HG03045 (cell line): Measurements from ENCODE around the gene FGD6.
"Not testable (repeated sequence)": the region's sequence is repeated elsewhere in the genome, so short reads cannot be mapped to it uniquely, and the experiment has no call there.

Source experiments
- ATAC-seq: cut with Tn5 transposase; IDR thresholded peaks from one replicate; pipeline ENCODE4 v1.9.1; 2021; ENCODE audit warnings: mild to moderate bottlenecking, moderate library complexity; ENCODE audit not compliant: unreplicated experiment

Gene FGD6

DNA sequence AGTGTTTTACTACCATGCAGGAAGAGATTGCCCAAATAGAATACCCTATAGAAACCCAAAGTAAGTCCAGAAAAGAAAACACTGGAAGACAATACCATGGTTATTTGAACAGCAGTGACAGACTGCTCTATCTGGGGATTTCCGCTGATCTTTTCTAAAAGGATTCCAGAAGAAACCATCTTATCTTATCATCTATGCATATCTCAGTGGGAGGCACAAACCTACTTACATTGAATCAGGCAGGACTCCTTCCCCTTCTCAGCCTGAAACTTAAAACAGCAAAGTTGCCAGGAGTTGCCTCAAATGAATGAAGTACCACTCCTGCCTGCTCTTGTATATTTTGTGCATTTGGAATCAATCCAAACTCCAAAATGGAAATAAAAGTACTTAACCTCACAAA lies 87.2 kb downstream of the FGD6 start:
- no peak for ATAC-seq

DNA sequence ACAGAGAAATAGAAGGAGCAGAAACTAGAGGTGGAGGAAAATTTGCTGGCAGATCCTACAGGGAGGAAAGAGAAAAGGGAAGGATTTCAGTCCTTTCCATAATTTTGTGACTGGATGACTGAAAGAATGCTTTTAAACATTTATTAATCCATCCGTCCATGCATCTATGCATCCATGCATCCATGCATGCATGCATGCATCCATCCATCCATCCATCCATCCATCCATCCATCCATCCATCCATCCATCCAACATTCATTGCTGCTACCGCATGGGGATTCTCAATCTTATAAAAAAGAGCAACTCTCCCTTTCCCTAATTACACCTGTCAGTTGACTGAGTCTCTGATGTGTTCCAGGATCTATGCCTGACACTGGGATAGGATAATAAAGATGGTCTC lies 88.2 kb downstream of the FGD6 start:
- ATAC-seq = no peak

DNA sequence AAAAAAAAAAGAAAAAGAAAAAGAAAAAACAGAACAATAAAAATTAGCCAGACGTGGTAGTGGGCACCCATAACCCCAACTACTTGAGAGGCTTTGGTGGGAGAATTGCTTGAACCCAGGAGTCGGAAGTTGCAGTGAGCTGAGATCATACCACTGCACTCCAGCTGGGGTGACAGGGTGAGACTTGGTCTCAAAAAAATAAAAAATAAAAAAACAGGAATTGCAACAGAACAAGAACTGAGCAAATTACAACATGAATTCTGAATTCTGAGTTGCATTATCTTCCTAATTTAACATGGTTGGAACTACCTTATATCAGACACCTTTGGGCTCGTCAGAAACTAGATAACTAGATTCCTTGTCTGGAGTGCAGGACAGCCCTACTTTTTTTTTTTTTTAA lies 90.5 kb downstream of the FGD6 start:
- ATAC-seq = no peak

DNA sequence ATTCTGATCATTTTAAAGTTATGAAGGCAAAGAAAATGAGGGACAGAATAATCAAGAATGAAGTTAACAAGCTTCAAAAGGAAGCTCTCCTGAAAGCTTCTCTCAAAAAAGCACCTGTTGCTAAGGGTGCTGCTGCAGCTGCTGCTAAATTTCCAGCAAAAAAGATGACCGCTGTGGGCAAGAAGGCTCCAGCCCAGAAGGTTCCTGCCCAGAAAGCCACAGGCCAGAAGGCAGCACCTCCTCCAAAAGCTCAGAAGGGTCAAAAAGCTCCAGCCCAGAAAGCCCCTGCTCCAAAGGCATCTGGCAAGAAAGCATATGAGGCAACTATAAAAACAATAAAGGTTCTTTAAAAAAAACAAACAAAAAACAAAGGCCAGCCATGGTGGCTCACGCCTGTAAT lies 91.2 kb downstream of the FGD6 start:
- ATAC-seq = no peak

DNA sequence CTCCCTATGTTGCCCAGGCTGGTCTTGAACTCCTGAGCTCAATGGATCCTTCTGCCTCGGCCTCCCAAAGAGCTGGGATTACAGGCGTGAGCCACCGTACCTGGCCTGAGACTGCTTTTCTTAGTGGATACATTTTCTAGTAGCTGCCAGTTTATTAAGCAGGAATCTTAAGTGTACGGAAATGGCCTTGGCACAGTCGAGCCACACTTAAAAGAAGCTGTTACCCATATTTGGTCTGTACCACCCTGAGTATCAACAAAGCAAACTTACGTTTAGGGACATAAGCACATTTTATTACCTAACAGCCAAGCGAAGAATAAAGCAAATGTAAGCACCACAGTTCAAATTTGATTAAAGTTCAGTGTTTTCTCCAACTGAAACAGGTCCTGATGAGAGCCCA lies 93.2 kb downstream of the FGD6 start:
- ATAC-seq = no peak

- no peak for ATAC-seq
Measured at GRCh38 chr12:95118788-95119179, 98.5 kb downstream of the FGD6 start.

DNA sequence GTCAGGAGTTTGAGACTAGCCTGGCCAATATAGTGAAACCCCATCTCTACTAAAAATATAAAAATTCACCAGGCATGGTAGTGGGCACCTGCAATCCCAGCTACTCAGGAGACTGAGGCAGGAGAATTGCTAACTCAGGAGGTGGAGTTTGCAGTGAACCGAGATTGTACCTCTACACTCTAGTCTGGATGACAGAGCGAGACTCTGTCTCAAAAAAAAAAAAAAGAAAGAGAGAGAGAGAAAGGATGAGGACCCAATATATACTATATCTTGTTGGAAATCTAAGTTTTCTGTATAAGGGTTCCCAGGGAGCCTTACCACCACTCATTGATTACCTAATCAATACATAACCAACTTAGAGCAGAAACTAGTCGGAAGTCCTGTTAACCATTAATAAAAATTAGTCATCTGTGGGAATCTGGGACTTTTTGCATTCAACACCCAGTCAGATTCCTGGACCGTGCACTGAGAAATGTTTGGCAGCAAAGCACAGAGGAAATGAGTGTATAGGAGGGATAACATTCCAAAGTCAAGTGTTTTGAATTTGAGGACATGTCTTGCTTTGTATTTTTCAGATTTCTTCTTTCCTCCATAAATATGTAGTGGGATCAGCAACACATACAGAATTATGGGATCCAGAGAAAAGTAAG lies 99.0 kb downstream of the FGD6 start:
- ATAC-seq = no peak

DNA sequence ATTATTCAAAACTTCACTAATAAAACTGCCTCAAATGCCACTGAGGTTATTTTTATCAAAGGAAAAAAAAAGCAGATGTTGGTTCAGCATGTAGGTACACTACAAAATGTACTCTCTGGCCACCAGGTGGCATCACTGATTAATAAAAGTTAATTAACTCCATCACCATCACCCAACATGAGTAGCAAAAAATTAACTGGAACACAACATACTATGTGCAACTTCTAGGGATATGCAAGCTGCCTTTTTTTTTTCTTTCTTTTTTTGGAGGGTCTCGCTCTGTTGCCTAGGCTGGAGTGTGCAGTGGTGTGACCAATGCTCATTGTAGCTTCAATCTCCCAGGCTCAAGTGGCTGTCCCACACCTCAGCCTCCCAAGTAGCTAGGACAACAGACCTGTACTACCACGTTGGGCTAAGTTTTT lies 100.1 kb downstream of the FGD6 start:
- no peak for ATAC-seq

DNA sequence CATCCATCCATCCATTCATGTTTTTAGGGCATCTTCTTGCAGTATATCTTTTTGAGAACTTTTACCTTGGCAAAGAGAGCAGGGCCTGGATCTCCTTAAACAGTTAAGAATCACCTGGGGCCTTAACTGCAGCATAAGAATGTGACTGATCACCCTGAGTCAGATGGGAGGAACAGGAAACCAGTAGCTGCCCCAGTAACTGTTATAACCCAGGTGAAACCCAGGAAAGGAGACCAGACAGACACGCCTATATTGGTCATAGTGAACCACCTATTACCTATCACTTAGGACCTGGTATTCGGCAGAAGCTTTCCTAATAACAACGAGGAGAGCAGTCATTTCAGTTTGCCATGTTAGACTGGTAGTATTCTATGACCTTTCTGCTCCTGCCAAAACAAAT lies 100.5 kb downstream of the FGD6 start:
- ATAC-seq = no peak

DNA sequence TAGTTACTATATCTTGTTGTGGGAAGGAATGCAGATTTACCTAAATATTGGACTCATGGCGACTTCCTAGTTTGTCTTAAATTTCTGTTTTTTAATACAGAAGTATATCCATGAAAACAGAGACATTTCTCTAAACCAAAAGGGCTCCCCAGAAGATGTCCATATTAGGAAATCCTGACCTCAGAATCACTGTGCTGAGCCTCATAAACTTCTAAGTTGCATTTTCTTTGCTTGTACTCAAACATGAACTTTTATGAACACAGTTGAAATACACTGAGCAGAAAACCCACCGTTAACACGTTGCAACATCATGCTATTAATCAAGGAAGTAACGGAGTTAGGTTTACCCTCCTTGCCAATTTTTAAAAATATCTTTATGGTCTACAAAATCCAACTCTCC lies 100.9 kb downstream of the FGD6 start:
- no peak for ATAC-seq

DNA sequence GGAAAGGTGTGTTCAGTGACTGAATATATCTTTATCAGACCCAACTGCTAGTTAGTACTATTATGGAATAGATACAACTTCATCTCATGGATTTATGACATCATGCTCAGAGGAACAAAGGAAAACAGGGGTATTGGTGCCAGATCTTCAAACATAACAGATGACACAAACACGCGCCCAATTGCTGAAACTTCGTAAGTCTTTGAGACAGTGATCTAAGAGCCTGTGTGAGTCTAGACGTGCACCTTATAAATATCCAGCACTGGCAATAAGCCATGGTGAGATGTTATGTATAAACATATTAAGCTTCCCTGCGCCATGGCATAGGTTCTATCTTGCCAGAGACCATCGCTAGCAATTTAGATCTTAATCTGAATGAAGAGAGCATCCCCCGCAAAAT lies 101.6 kb downstream of the FGD6 start:
- no peak for ATAC-seq

DNA sequence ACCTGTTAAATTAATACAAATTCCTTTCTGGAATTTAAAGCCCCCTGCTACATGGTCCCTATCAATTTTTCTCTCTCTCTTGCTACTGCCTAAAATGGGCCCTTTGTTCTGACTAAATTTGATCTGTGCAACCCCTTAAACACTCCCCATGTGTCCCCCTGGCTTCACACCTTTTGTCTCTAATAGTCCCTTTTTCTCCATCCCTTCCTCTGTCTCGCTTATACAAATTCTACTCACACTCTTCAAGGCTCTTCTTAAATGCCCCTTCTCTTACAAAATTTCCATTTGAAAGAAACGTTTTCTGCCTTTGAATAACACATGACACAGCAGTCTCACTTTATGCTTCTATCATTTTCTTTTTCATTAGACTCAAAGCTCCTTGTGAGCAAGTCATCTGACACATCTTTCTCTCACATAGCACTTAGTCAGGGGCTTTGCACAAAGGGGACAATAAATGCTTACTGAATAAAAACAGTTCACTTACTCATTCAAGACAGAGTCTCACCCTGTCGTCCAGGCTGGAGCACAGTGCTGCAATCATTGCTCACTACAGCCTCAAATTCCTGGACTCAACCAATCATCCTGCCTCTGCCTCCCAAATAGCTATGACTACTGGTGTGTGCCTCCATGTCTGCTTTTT lies 102.4 kb downstream of the FGD6 start:
- ATAC-seq = no peak

DNA sequence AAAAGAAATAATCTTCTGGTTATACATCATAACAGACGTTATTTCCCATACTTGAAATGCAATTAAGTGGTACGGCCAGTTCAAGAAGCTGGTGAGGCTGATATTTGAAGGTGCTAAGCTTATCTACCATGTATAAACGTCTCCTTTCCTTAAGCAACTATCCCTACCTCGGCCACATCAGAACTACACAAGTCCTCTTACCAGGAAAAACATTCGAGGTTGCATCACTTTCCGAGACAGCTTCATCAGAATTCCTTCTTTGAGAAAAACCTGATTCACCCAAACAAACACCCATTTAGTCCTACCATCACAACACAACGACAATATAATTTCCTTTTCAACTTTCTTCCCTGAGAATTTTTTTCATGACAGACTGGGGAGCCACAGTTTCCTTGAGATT lies 109.9 kb downstream of the FGD6 start:
- no peak for ATAC-seq

- no peak for ATAC-seq
Measured at GRCh38 chr12:95105540-95105939, 111.7 kb downstream of the FGD6 start.

DNA sequence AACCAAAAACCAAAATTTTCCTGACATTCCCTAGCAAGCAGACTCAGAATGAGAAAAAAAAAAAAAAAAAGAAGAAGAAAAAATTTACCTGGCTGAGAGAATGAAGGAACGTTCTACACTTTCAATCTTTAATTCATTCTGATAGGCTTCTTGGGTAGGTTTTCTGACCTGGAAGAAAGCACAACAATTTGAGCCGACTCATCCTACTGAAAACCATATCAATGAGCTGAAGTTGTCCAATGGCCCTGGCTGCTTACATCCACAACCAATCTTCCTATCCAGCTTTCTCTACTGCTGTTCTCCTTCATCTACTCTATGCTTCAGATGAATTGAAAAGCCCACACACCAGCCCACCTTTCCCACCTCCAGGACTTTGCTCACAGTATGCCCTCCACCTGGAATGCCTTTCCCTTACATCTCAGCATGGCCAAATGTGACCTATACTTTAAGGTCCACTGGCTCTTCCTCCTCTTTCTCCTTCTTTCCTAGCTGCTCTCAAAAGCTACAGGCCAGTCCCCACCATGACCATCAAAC lies 112.3 kb downstream of the FGD6 start:
- no peak for ATAC-seq

GRCh38 chr12:95102916-95103671 lies 114.2 kb downstream of the FGD6 start:
- peak; percentile 94 for ATAC-seq

- ATAC-seq = not testable (repeated sequence)
Measured at GRCh38 chr12:95101957-95102356, 115.3 kb downstream of the FGD6 start.

DNA sequence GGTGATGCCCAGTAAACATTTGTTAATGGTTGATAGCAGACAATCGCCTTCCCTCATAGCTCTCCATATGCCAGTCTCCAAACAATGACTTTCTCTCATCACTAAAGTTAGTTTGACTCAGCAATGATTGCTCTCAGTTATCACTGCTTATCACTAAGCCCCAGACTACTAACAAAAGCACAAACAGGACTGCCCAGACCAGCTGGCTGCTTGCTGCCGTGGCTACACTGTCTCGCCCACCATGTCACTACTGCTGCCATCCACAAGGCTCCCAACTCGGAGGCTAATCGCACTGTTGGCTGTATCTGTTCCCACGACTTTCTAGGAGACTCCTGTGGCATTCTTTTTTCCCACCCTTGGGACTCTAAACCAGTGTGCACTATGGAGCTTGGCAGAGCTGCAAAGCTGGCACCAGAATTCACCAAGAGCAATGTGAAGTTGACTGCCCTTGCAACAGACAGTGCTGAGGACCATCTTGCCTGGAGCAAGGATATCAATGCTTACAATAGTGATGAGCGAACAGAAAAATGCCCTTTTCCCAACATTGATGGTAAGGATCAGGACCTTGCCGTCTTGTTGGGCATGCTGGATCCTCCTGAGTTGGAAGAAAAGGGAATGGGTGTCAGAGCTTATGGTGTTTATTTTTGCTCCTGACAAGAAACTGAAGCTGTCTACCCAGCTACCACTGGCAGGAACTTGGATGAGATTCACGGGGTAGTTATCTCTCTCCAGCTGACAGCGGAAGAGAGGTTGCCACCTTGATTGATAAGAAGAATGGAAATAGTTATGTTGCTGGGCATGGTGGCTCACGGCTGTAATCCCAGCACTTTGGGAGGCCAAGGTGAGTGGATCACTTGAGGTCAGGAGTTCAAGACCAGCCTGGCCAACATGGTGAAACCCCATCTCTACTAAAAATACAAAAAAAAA lies 116.7 kb downstream of the FGD6 start:
- no peak for ATAC-seq

DNA sequence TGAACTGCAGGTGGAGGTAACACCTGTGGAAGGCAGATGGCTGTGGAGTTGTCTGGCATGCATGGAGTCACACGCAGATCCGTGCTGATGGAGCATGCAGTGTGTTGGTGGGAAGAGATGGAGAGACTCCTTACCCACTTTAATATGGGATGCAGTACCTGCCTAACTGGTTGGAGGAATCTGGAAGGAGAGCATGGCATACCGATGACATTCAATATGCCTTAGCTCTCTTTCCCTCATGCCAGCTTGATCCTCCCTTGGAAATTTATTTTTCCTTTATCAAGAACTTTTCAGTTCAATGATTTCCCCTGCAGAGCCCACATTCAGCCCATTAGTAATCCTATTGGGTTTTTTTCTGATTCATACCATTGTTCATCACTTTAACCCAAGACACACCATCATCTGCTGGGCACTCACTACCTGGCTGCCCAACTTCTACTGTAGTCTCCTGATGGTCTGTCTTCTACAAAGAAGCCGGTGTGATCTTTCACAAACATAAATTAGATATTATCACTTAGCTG lies 117.9 kb downstream of the FGD6 start:
- ATAC-seq = no peak

DNA sequence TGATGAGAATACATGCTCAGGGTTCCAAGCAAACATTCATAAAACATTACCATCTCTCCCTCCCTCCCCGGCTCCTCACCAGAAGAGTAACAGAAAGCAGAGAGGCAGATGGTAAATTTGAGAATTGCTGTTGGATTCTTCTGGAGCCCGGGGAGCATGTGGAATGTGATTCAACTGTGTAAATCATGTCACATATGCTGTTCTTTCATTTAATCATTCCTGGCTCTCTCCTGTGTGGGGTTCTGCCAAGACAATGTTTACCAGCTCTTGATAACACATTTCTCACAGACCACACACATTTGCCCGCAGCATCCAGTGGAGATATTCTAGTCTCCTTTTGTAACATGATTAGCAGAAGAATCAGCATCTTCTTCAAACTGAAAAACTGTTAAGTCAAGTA lies 120.4 kb downstream of the FGD6 start:
- ATAC-seq = no peak

DNA sequence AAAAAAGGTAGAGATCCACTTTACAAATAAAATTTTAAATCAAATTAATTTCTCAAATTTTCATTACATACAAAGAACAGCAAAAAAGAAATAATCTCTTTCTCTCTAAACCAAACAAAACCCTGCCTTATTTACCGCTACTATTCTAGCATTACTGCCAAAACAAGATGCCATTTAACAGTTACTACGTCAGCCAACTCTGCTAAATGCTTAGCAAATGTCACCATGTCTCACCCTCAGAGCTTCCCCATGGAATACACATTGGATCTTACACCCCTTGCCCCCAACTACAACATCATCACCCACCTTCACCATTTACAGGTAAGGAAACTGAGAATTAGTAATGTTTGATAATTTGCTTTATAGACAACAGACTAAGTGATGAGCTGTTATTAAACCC lies 120.9 kb downstream of the FGD6 start:
- ATAC-seq = no peak
